ENCODE data around the gene RASA3.

- TF ChIP-seq, protein P1, sequence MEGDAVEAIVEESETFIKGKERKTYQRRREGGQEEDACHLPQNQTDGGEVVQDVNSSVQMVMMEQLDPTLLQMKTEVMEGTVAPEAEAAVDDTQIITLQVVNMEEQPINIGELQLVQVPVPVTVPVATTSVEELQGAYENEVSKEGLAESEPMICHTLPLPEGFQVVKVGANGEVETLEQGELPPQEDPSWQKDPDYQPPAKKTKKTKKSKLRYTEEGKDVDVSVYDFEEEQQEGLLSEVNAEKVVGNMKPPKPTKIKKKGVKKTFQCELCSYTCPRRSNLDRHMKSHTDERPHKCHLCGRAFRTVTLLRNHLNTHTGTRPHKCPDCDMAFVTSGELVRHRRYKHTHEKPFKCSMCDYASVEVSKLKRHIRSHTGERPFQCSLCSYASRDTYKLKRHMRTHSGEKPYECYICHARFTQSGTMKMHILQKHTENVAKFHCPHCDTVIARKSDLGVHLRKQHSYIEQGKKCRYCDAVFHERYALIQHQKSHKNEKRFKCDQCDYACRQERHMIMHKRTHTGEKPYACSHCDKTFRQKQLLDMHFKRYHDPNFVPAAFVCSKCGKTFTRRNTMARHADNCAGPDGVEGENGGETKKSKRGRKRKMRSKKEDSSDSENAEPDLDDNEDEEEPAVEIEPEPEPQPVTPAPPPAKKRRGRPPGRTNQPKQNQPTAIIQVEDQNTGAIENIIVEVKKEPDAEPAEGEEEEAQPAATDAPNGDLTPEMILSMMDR (IDR thresholded peaks at IDR 0.05): no peak
- TF ChIP-seq POLR2A (IDR thresholded peaks at IDR 0.05): no peak
These were observed 22.8 kb downstream of the RASA3 start for GRCh38 chr13:114109641-114110041.
